Measurements from ENCODE around the gene ADRA2A. TPM values are rescaled to one million over a fixed set of nuclear protein-coding genes. Genes with fewer than 3 reads are reported as not detected.
A peak's percentile ranks its signal among the peaks of the same experiment; 100 is the strongest.

Gene ADRA2A
- polyA plus RNA-seq, 10 donors: 3.1 to 6.4 (median 4.7) TPM

DNA sequence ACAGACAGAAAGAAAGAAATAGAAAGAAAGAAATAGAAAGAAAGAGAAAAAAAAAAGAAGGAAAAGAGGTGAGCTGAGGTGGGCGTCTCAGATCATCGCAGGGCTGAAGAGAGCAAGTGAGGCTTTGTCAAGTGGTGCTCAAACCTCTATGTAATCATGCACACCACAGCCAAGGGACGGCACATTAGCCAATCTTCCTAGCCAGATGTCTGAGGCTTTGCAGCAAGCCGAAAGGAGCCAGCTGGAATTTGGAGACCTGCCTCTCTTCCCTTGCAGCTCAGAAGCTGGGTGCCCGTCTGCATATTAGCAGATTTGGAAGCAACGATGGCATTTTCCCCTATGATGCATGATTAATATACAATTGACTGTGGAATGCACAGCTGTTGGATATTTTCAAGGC lies 52.5 kb downstream of the ADRA2A start:
- DNase-seq: peak in 2 of 3 donors; percentile 9 to 48

DNA sequence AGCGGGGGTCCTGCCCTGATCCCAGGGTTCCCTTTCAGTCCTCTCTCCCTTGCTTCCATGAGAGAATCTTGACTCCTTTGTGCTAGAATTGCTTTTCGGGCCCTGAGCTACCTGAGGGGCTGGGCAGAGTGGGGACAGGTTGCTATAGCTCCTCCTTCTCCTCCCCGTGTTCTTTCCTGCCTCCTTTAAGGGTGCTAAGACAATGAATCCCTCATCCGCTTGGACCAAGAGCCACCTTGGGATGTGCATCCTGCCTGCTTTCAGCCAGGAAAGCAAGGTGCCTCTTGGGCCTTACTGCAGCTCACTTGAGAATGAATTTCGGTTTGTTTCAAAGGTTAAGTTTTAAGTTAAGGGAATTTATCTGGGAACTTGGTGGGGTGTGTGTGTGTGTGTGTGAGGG lies 53.6 kb downstream of the ADRA2A start:
- no peak for DNase-seq

Other genes with a start within 250 kb of the ADRA2A start
- gene PDCD4, start 205.1 kb upstream of the ADRA2A start, polyA plus RNA-seq (ENCODE audit: insufficient read length in 10 of 10): 100 to 1,000 TPM; 118 to 216 (median 146) TPM
- gene BBIP1, start 157.8 kb upstream of the ADRA2A start, polyA plus RNA-seq (ENCODE audit: insufficient read length in 10 of 10): 10 to 100 TPM; 22.4 to 38.5 (median 27.0) TPM
- 10 to 100 TPM; 26.1 to 36.4 (median 30.9) TPM for gene SHOC2, start 157.4 kb upstream of the ADRA2A start, polyA plus RNA-seq (ENCODE audit: insufficient read length in 10 of 10)